ENCODE results near the gene PTGDR2. TPM values are rescaled to one million over a fixed set of nuclear protein-coding genes. Genes with fewer than 3 reads are reported as not detected.

PTGDR2 gene
- total RNA-seq, 1 donor from 2014 or later, result 2.4 TPM

GRCh38 chr11:60875366-60876167 lies 19.8 kb upstream of the PTGDR2 start:
- intact Hi-C loops (cut with DNase I), result no loop called here
- ATAC-seq, result no peak
- DNase-seq (ENCODE audit: missing footprints), result no peak

DNA sequence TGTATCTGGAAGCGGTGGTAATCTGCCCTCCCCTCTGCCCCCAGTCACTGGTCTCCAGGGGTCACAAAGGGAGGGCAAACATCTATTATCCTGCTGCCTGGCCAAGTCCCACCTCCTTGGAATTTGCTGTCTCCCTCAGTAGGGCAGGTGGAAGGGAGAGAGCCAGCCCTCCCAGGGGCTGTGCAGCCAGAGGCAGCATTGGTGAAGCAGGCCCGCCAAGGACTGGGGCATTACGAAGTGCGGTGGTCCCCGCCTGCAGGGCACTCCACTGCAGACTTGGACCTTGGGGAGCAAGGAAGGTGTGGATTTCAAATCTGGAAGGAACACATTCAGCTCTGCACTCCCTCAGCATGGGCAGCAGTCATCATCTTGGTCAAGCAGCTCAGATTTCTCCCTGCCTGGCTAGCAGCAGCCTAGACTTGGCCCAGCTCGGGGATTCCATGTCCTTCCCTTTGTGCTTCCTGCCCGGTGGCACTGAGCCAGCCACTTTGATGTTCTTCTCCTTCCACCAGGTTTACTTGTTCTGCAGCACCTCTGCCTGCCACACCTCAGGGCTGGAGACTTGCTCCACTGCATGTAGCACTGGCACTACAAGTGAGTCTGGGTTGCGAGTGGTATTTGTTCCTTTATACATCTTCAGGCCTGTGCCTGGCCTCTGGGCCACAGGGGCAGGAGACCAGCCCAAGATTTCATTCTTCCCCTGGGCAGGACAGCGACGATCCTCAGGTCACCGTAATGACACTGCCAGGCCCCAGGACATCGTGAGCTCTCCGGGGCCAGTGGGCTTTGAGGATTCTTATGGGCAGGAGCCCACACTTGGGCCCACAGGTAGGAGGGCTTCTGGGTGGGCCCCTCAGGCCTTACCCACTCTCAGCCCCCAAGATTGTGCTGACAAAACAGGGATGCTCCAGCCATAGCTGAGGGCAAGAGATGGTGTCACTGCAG lies 18.9 kb upstream of the PTGDR2 start:
- DNase-seq (ENCODE audit: missing footprints) (no peak), ATAC-seq (no peak)
- intact Hi-C loops (cut with DNase I), result no loop called here

DNA sequence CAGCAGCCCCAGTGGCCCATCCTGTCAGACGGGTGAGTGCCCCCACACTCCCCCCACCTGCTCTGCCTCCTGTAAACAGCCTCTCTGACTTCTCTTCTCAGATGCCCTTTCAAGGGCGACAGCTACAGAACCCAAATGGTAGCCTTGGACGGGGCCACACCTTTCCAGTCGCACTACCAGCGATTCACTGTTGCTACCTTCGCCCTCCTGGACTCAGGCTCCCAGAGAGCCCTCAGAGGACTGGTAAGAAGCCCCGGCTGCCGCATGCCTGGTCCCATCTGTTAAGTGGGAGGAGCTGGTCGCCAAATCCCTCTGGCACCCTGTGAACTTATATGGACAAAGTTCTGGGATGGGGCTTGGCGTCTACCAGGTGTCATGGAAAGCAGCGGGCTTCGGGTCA lies 17.8 kb upstream of the PTGDR2 start:
- DNase-seq (ENCODE audit: missing footprints) (no peak), ATAC-seq (no peak)
- intact Hi-C loops (cut with DNase I), result no loop called here

- ATAC-seq (no peak), DNase-seq (ENCODE audit: missing footprints) (peak; percentile 76)
- intact Hi-C loops (cut with DNase I), result no loop called here
These were observed 17.3 kb upstream of the PTGDR2 start for GRCh38 chr11:60872961-60873524.

GRCh38 chr11:60872124-60872960 lies 16.6 kb upstream of the PTGDR2 start:
- ATAC-seq, result peak; percentile 87
- intact Hi-C loops (cut with DNase I), result no loop called here

GRCh38 chr11:60871378-60872061 lies 15.8 kb upstream of the PTGDR2 start:
- DNase-seq (ENCODE audit: missing footprints) (no peak), ATAC-seq (peak; percentile 80)
- intact Hi-C loops (cut with DNase I), result no loop called here

More at GRCh38 chr11:60872124-60872960, 16.6 kb upstream of the PTGDR2 start:
- DNase-seq (ENCODE audit: missing footprints), result no peak

GRCh38 chr11:60870733-60871377 lies 15.1 kb upstream of the PTGDR2 start:
- intact Hi-C loops (cut with DNase I), result no loop called here
- ATAC-seq (no peak), DNase-seq (ENCODE audit: missing footprints) (no peak)

- DNase-seq (ENCODE audit: missing footprints) (no peak), ATAC-seq (no peak)
- intact Hi-C loops (cut with DNase I), result no loop called here
These were observed 14.5 kb upstream of the PTGDR2 start for GRCh38 chr11:60870276-60870675.

- intact Hi-C loops (cut with DNase I), result no loop called here
- DNase-seq (ENCODE audit: missing footprints), result no peak
- no peak for ATAC-seq
These were observed 13.7 kb upstream of the PTGDR2 start for GRCh38 chr11:60869451-60869825.

DNA sequence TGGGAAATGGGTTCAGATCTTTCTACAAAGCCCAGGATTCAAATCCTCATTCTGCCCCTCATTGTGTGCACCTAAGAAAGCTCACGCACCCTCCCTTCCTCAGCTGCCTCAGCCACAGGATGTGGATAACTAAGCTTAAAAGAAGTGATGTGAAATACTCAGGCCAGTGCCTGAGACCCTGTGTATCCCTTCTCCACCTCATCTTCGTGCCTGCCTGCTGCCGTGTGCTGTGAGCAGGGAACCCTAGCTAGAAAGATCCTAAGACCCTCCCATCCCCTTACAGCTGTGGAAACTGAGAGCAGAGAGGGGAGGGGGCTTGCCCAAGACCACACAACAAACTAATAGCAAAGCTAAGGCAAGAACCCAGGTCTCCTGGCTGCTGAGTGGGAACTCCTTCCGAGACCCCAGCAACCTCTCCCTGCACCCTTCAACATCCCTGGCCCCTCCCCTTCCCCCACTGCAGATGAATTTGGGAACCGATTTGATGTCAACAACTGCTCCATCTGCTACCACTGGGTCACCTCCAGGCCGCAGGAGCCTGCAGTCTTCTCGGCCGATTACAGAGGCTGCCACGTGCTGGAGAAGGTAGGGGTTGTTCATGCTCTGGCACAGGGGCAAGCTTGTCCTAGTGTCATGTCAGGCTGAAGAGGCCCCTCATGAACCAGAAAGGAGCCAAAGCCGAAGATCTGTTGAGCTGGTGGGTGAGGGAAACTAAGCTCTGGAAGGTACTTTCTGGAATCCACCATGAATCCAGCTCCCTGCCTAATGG lies 13.1 kb upstream of the PTGDR2 start:
- ATAC-seq (no peak), DNase-seq (ENCODE audit: missing footprints) (no peak)
- intact Hi-C loops (cut with DNase I), result no loop called here

DNA sequence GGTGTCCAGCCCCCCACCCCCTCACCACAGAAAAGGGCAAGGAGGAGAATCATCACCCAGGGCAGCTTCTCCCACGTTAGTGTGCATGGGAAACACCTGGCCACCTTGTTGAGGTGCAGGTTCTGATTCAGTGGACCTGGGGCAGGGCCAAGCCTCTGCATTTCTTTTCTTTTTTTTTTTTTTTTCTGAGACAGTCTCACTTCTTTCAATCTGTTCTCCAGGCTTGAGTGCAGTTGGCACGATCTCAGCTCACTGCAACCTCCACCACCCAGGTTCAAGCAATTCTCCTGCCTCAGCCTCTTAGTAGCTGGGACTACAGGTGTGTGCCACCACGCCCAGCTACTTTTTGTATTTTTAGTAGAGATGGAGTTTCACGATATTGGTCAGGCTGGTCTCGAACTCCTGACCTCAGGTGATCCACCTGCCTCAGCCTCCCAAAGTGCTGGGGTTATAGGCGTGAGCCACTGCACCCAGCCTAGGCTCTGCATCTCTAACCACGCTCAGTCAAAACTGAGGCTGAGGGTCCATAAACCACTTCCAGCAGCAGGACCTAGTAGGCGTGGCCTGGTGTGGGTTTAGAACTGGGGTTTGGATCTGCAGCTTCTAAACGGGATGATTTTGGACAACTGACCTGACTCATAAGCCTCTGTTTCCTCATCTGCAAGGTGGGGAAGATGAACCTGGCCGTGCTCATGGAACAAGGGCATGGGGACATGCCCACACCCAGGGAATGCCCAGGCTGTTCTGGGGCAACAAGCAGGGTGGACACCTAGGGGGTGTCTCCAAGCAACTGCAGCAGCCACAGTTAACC lies 12.3 kb upstream of the PTGDR2 start:
- intact Hi-C loops (cut with DNase I), result no loop called here
- DNase-seq (ENCODE audit: missing footprints), result no peak
- no peak for ATAC-seq

DNA sequence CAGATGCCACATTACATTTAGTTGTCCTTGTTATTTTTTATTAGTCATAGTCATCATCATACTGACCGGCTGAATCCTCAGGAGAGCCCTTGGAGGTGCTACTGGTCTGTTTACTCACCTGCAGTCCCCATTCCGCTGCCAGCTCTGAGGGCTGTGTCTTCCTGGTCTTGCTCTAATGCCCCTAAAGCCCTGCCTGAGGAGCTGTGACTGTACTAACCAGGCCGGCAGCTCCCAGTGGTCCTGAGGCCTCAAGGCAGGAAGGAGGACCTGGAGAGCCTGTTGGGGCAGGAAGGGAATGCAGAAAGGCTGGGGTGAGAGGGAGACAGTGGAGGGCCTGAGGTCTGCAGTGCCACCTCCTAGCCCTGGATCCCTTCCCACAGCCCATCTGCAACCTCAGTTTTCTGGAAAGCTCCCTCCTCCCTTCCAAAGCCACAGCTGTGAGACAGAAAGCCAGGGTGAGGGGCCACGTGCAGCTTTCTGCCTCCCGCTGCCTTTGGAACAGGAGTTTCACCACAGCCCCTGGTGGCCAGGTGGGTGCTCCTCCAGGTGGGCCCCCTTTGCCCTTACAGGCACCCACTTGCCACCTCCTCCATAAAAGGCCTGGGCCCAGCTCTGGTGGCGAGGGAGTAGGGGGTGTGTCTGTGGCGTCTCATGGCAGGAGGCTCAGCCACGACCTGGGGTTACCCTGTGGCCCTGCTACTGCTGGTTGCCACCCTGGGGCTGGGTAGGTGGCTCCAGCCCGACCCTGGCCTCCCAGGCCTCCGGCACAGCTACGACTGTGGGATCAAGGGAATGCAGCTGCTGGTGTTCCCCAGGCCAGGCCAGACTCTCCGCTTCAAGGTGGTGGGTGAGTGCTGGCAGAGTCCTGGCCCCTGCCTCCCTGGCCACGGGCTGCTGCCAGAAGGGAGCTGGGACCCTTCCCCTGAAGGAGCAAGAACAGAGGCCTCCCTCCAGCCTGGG lies 11.4 kb upstream of the PTGDR2 start, which contains the start of gene ZP1:
ZP1 (plus strand) TSS at position 632 of the 960 bp plus-strand sequence; CDS start at position 652, 20 bp downstream.
- intact Hi-C loops (cut with DNase I), result no loop called here
- ATAC-seq, result no peak
- DNase-seq (ENCODE audit: missing footprints), result no peak

- DNase-seq (ENCODE audit: missing footprints) (no peak), ATAC-seq (no peak)
- intact Hi-C loops (cut with DNase I), result no loop called here
These were observed 9.2 kb upstream of the PTGDR2 start for GRCh38 chr11:60864856-60865513.
